Esophagus mucosa (tissue), 1 donor: ENCODE results near the gene TTC34. TPM values are rescaled to one million over a fixed set of nuclear protein-coding genes. Genes with fewer than 3 reads are reported as not detected.
"Not testable (repeated sequence)": the region's sequence is repeated elsewhere in the genome, so short reads cannot be mapped to it uniquely, and the experiment has no call there.

Experiments used
- ATAC-seq: fragments of 200-7000 bp; cut with Tn5 transposase; one replicate; pipeline ENCODE4 v1.9.1; 2020
- total RNA-seq: library from RNA; stranded (reverse); gene quantifications from one replicate; pipeline ENCODE4 v1.2.4, GENCODE V29; 2023
- donor health status: DM: yes; HTN: yes; CAD: no.

TTC34 gene
- total RNA-seq, 1 donor from 2014 or later = 0.08 TPM

DNA sequence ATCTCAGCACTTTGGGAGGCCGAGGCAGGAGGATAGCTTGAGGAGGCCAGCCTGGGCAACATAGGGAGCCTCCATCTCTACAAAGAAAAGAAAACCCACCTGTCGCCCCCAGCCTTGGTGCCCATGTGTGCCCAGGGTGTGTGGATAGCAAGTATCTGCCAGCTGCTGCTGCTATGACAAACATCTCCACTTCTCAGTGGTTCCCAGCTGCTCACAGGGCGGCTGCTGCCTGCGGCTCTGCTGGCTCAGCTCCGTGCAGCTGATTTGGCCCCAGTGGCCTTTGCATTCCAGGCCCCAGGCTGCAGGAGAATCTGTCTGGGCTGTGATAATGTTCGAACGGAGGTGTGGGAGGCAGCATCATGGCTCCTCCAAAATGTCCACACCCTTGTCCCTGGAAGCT, 10.6 kb upstream of the TTC34 start:
- ATAC-seq = no peak

DNA sequence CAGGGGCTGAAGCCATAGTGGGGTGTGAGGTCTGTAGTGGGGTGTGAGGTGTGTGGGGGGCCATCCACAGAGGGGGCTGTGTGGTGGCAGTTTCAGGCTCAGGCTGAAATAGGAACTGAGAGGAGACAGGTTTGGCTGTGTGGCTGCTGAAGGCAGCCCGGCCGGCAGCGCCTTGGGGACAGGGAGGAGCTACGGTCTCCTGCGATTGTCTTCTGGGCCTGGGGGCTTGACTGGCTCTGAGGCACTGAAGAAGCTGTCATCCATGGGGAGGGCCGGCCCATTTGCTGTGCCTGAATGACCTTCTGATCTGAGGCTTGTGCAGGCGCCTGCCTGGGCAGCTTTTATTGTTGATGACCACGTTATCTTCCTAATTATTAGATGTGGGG, 10.0 kb upstream of the TTC34 start:
- ATAC-seq = no peak

DNA sequence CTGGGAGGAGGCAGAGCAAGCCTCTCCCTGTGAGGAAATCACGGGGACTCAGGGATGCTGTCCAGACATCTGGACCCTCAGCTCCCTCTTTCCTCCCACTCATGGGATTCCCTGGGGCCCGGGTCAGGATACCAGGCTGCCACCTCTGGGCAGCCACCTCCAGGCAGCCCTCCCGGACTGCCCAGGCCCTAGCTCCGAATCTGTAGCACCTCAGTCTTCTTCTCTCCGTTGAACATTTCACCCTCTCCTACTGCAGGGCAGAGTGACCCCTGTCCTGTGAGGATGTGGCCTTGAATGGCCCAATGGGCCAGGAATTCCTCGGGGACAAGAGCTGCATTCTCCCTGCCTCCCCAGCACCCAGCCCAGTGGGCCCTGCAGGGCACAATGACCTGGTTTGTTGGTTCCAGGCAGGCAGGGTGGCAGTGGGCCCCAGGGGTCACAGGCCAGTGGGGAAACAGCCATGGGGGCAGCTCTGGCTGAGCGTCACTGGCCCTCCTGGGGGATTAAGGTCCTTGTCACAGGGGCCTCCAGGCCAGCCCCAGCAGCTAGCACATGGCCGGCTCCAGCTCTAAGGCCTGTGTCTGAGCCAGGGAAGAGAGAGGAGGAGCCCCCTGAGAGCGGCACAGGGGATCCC, 9.5 kb upstream of the TTC34 start:
- no peak for ATAC-seq

DNA sequence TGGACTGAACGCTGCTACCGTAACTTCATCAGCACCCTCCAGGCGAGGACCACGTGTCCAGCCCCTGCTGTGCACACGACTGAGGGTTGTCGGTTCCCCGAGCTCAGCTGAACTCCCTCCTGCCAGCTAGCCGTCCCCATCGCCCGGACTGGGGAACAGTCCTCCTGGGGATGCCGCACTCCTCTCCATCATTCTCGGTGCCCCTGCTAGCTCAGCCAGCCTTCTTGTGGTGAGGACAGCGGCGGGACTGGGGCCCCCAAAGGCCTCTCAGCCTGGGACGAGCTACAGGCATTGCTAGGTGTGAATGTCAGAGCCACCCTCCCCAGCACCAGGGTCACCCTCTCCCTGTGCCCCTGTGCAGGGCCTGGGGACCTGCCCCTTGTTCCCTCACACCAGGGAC, 8.8 kb upstream of the TTC34 start:
- no peak for ATAC-seq

DNA sequence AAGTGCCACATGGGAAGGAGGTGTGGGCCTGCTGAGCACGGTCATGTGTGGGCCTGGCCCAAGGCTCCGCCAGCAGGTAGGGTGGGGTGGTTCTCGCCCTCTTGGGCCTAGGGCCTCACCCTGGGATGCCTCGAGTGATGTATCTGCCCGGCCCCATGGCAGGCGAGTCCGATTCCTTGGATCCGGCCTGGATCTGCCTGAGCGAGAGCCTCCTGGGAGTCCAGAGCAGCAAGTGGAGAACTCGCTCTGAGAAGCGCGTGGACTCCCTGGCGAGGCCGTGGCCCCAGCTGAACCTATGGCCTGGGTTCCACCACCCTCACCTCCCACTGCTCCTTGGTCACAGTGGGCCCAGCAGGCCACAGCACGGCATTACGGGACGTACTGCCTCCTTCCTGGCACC, 8.2 kb upstream of the TTC34 start:
- no peak for ATAC-seq

DNA sequence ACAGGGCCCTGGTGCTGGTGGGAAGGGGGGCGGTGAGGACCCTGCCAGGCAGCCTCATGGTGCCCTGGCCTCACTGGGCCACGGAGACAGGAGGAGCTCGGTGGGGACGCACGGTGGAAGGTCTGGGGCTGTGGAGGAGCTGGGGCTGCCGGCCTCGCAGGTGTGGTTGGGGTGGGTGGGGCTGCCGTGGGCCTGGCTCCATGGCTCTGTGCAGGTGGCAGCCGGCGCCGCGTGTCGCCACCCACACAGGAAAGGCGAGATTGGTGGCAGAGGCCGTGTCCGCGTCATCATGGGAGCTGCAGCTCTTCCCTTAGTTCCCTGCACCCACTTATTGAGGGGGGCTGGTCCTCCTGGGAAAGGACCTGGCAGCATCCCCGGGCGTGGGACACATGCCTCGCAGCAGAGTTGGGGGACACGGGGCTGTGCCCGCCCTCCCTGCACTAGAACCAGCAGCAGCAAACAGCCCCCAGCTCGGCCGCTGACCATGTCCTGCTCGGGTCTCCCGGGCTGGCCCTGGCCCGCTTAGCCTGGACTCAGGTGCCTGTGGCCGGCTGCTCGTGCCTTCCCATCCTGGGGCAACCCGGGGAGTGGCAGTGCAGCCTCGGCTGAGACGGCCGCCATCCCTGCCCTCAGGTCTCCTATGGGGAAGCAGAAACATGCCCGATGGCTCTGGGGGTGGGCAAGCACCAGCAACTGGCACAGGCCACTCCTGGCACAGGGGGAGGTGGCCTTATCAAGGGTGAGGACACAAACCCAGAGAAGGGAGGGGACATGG, 7.5 kb upstream of the TTC34 start:
- ATAC-seq = no peak

DNA sequence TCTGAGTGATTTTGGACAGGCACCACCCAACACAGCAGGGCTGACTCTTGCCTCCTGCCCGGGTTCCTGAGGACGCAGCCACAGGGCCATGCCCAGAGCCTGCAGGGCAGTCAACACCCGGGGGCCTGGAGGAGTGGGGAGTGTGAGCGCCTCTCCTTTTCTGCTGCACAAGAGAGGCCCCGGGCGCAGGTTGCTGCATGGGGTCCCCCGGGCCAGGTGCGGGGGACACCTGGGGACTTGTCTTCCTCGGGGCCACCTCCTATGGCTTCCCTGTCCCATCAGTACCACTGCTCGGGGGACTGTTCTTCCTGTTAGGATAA, 6.9 kb upstream of the TTC34 start:
- no peak for ATAC-seq

DNA sequence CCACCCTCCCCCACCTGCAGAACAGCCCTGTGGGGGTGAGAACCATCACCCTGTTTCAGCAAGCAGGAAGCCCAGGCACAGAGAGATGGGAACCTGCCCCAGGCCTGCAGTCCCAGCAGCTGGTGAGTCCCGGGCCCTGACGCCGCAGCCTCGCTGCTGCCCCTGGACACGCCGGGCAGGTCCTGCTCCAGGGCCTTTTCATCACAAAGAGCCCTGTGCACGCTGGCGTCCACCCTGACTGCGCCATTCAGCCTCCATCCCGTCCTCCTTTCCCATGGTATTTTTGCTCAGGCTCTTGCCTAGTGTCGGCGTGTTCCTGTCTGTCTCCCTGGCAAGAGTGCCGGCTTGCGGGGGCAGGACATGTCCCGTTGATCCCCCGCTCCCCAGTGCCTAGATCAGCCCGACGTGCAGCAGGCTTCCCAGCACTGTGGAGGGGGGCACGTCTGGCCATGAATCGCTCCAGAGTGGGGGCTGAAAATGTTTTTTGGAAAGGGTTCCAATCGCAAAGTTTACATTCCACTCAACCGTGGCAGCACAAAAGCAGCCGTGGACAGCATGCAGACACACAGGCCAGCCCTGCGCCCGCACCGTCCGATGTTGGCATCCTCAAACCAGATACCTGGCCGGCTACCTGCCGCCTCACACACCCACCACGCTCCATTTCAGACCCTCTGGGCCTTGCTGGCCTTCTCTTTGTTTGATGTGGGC, 6.3 kb upstream of the TTC34 start:
- ATAC-seq = no peak

DNA sequence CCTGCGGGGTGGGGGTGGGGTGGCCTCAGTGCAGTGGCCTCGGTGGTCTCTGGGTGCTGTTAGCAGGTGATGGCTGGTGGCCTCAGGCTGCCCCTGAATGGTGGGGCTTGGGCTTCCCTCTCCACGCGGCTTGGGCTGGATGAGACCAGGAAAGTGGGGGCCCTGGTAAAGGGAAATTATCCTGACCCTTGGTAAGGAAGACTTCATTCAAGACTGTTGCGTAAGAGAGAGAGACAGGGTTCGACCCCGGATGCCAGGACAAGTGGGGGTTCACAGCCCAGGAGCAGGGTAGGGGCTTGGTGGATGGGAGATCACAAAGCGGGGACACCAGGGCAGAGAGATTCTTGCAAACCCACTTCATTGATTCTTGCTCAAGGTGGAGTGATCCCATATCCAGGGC, 5.5 kb upstream of the TTC34 start:
- no peak for ATAC-seq

DNA sequence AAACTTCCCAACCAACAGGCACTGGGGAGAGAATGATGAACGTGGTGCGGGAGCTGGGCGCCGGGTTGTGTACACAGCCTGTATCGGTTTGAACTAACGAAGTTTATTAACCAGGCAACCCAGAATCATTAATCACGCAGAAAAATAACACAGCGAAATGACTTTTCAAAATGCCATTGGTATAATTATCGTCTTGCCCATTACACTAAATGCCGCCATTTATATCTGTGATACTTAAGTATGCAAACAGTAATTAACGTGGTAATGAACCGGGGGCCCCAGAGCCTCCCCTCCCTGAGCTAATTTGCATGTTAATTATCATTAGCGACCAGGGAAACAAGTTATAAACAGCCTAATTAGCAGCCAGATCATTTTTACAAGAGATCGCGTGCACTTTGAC, 5.1 kb upstream of the TTC34 start:
- no peak for ATAC-seq

DNA sequence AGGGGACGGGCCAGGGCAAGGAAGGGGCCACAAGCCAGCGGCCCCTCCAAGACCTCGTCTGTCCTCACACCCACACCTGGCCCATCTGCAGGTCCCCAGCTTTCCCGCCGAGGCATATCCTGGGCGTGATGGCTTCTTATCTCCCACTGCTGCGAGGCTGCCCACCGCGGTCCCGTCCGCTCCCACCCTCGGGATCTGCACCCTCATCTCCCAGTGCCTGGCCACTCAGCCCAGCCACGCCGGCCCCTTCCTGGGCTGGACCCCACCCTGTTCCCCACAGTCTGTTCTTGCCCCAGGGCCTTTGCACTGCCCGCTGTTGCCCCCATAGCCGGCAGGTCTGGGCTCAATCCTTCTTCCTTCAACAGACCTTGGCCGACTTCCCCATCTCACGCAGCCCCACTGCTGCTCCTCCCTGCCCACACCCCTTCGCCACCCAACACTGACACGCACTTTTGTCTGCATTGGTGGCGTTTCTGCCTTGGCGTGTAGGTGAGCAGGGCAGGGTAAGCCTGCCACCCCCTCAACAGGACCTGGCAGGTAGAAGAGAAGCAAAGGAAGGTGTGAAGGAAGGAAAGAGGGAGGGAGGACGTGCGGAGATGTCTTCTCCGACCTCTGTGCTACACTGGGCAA, 4.4 kb upstream of the TTC34 start:
- ATAC-seq = no peak

DNA sequence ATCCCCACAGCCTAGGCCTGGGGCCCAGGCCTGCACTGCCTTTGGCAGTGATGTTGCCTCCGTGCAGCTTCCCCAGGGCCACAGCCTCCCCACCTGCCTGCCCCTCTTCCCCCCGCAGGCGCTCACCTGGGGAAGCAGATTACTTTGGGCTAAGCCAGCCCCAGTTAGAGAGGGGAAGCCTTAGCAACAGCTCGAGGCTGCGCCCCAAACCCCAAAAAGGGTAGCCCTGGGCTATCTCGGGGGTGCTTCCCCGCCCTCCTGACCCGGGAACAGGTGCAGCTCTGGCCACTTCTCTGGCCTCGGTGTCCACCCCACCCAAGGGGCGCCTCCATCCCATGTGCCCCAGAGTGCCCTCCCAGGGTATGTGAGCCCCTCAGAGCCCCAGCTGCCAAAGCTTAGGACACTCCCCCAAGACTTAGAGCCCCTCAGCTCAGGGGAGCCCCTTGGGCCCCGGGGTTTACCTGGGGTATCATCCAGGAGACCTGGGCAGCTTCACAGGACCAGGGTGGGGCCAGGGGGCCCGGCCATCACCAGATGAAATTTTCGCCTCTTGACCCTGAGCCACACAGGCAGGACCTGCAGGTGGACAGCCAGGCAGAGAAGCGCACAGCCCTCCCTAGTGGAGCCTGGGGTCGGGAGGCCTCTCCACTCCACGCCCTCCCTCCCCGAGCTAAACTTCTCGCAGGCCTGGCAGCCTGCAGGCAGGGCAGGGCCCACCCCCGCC, 3.3 kb upstream of the TTC34 start:
- no peak for ATAC-seq

DNA sequence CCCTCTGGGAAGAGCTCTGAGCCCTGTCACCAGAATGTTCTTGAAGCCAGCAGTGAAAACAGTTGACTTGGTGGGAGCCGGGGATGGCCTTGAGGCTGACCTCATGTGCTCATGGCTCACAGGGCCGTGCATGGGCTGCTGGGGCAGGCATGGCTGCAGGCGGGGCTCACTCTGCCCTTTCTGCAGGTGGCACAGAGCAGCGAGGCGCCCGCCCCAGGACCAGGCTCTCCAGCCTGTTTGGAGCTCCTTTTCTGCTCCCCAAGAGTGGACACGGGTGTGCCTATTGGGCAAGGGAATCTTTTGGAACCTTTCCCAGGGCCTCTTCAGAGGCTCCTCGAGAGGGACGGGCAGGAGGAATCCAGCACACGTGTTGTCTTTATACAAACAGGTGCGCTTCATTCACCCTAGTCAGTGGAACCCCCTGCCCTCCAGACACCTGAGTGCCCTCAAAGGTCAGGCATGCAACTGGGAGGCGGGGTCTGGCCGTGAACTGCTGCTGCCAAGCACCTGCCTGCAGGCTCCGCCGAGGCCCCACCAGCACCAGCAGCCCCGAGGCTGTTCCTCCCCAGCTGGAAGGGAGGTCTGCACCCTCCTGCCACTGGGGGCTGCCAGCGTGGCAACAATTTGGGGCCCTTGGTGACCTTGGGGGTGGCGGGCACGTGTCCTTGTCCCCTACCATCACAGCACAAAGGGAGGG, 2.6 kb upstream of the TTC34 start:
- no peak for ATAC-seq

DNA sequence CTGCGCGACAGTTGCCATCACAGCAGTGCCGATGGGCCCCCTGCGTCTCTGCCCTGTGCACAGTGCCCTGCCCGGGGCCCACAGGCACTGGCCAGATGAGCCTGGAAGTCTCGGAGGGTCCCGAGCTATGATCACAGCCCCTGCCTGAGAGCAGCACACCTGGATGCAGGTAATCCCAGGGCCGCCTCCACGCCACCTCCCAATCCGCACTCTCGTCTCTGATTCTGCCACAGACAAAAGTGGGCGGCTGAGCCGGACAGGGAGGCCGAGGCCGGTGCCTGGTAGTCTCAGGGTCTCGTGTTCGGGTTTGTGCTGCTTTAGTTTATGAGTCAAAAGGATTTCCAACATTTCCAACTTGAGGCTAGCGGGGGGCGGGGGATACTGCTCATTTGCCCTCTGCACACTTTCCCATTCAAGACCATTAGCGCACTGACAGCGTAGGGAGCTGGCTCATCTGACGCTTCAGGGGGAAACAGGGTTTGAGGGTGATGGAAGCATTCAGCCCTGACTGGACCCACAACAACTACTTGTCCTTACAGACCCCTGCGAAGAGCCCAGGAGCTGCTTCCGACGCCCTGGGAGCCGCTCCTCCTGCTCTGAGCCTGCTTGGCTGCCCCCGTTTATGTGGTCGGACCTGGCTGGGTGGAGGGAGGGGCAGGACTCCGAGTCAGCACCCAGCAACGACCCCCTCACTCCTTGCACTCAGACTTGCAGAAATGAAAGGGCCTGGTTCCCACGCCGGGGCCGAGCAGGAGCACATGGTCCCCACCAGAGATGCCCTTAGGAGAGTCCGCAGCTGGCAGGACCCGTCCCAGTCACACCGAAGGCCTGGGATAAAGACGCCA, 1.8 kb upstream of the TTC34 start:
- ATAC-seq = no peak

DNA sequence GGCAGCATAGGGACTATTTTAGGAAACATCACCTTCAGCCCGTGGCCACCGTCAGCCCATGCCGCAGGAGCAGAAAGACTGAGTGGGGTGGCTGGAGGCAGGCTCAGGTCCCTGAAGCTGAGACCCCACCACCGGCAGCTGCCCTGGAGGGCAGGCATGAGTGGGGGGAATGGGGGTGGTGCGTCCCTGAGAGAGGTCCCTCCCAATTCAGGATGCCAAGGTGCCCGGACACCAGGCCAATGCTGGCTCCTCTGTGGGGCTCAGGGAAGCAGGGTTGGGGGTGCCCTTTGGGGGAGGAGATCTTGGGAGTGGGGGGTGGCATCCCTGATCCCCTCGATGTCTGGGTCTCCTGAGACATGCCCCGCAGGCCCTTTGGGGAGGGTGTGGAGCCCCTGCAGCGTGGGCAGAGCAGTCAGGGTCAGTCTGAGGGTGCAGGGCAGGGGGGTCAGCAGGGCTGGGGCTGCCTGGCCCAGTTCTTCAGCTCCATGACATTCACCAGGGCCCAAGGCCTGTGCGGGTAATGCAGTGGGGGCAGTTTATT, 998 bp upstream of the TTC34 start:
- ATAC-seq = no peak

DNA sequence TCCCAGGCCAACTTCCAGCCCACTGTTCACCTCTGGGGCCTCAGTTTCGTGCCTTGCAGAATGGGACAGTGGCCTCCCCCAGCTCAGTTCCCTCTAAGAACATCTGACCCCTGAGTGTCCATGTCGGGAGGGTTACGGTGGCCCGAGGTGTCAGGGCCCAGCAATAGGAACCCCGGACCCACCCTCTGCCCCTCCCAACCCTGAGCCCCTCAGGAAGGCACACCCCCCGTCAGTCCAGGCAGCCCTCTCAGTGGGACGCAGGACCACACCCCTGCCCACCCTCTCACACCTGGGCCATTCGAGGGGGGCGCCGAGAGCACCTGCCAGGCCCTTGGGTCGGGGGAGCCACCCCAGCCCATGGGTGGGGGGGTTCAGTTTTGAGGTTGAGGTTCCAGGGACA, 447 bp downstream of the TTC34 start:
- peak; percentile 12 for ATAC-seq

DNA sequence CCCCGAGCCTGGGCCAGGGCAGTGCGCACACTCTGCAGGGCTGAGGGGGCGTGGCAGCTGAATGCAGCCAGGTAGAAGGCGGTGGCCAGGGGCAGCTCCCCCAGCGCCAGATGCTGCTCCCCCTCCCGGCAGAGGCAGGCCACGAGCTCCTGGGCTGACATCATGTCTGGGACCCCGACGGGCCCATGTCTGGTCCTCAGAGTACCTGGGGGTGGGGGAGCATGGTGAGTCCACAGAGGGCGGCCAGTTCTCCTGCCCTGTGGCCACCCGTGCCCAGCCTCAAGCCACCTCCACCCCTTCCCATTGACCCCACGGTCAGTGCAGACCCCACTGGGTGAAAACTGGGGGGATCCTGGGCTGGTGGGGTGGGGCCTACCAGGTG, 838 bp downstream of the TTC34 start:
- ATAC-seq = no peak

DNA sequence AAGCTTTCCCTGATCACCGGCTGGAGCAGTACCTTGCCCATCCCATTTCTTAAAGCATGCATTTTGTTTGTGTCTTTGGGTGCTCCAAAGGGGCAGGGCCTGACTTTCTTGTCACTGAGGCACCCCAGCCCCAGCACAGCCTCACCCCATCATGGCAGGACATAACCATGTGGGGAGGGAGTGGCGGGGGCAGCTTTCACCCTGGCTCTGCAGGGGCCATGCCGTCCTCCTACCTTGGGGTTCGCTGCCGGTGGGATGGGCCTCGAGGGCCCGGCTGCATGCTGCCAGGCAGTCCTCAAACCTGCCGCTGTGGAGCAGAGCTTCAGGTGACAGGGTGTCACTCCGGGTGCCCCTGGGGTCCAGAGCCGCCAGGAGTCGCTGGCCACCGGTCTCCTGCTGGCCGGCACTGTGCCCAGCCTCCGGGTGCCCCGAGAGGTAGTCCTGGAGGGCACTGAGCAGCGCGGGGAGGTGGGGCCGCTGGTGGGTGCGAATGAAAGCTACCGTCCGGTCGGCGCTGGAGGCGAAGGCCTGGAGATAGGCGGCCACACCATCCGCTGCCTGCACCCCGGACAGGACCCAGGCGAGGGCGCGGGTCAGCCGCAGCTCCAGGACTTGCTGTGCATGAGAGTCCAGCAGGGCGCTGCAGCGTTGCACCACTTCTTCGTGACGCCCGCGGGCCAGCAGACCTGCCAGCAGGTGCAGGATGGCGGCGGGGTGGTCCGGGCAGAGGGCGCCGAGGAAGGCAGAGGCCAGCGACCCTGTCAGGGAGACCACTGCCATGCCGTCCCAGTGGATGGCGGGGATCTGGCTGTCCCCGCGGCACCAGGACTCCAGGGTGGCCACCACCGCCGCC, 1.5 kb downstream of the TTC34 start:
- no peak for ATAC-seq

DNA sequence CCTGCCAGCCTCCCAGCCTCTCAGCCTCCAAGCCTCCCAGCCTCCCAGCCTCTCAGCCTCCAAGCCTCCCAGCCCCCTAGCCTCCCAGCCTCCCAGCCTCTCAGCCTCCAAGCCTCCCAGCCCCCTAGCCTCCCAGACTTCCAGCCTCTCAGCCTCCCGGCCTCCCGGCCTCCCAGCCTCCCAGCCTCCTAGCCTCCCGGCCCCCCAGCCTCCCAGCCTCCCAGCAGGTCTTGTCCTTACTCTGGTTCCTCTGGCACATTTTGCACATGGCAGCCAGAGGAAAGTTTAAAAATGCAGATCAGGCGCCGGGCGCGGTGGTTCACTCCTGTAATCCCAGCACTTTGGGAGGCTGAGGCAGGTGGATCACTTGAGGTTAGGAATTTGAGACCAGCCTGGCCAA, 2.5 kb downstream of the TTC34 start:
- not testable (repeated sequence) for ATAC-seq

DNA sequence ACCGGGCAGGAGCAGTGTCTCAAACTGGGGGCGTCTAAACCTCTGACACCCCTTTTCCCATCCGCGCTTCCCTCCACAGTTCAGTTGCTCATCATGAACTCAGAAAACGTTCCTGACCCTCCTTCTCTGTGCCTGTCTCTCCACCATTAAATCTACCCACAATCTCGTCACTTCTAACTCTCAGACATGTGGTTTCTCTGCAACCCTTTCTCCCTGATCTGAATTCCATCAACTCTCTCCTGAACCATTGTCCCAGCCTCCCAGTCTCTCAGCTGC, 3.8 kb downstream of the TTC34 start:
- ATAC-seq = no peak
